Karpas-422 (cell line): Measurements from ENCODE around the gene ZBTB21. TPM values are rescaled to one million over a fixed set of nuclear protein-coding genes. Genes with fewer than 3 reads are reported as not detected.

ENCODE experiments used
- DNase-seq: peaks from one replicate; pipeline ENCODE4 v3.0.0-alpha.2; 2015
- H2AFZ ChIP-seq: fragments of 200-600 bp; sonication (generic); 2 replicates; pipeline ENCODE4 v1.6.1; 2014; ENCODE audit warnings: antibody characterized with exemption, low read length, mixed read lengths
- H3K27ac ChIP-seq: fragments of 200-600 bp; sonication (generic); 2 replicates; pipeline ENCODE4 v1.5.1; 2014; ENCODE audit warnings: mild to moderate bottlenecking, low read length, moderate library complexity
- H3K27me3 ChIP-seq: fragments of 200-600 bp; sonication (generic); 2 replicates; pipeline ENCODE4 v1.6.1; 2014; ENCODE audit warnings: low read length, mixed read lengths
- H3K36me3 ChIP-seq: fragments of 200-600 bp; sonication (generic); 2 replicates; pipeline ENCODE4 v1.6.1; 2014; ENCODE audit warnings: low read length, mixed read lengths; ENCODE audit not compliant: insufficient read depth
- H3K4me1 ChIP-seq: fragments of 200-600 bp; sonication (generic); 2 replicates; pipeline ENCODE4 v1.6.1; 2014; ENCODE audit warnings: mild to moderate bottlenecking, low read length, mixed read lengths
- H3K4me2 ChIP-seq: fragments of 200-600 bp; sonication (generic); 2 replicates; pipeline ENCODE4 v1.6.1; 2014; ENCODE audit warnings: low read length, low read depth, mild to moderate bottlenecking; ENCODE audit not compliant: poor library complexity, severe bottlenecking
- H3K4me3 ChIP-seq: fragments of 200-600 bp; sonication (generic); 2 replicates; pipeline ENCODE4 v1.5.1; 2014; ENCODE audit warnings: mild to moderate bottlenecking, antibody characterized with exemption, low read length, mixed read lengths
- H3K79me2 ChIP-seq: fragments of 200-600 bp; sonication (generic); 2 replicates; pipeline ENCODE4 v1.6.1; 2014; ENCODE audit warnings: mild to moderate bottlenecking, low read length, mixed read lengths
- H3K9ac ChIP-seq: fragments of 200-600 bp; sonication (generic); 2 replicates; pipeline ENCODE4 v1.6.0; 2014; ENCODE audit warnings: low read length
- H3K9me2 ChIP-seq: fragments of 200-600 bp; sonication (generic), shearing (Covaris generic); replicated peaks from 2 replicates; pipeline ENCODE4 v1.6.0; 2014; ENCODE audit warnings: mild to moderate bottlenecking, low read length, moderate library complexity; ENCODE audit not compliant: insufficient read depth
- H3K9me3 ChIP-seq: fragments of 300-700, 200-600 bp; sonication (generic); 2 replicates; pipeline ENCODE4 v1.6.1; 2014; ENCODE audit warnings: low read length, mixed read lengths
- H4K20me1 ChIP-seq: fragments of 200-600 bp; sonication (generic); 2 replicates; pipeline ENCODE4 v1.6.1; 2014; ENCODE audit warnings: mild to moderate bottlenecking, antibody characterized with exemption, low read length, low read depth; ENCODE audit not compliant: insufficient read depth
- total RNA-seq: library from RNA; depleted of rRNA; stranded (reverse); fragments of >200 nt; shearing (Covaris generic); gene quantifications from 2 replicates; pipeline ENCODE4 v1.2.3, GENCODE V29; 2014; ENCODE audit warnings: low replicate concordance

The ZBTB21 gene
- total RNA-seq, 1 experiment from 2014 or later: 2.8 TPM

DNA sequence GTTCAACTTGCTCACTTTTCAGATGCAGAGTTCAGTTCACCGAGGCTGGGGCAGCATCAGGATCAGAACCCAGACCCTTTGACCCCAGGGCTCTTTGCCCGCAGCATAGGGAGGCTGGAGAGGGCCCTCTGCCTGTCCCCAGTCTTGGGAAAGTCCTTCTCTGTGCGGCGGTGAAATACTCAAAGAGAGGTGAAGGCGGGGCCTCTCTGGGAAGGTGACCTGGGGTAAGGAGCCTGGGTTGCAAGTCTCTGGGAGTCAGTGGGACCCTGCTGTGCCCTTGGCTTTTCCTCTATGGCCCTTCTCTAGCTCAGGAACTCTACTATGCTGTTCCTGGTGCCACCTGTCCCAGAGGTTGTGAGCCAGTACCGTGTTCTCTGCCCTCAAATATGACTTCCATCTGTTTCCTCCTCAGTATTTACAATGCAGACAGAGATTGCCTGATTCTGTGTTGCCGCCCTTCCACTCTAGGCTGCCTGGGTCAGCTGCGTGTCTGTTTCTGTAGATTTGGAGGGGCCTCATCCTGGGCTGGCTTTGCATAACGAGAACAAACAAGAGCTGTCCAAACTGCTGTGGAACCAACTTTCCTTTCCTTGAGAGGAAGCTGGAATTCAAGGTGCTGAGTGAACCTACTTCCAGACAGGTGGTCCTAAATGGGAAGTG lies 18.7 kb upstream of the ZBTB21 start:
- no peaks in the 10 kb centered on the region for H3K79me2 ChIP-seq
- no peak overlapping the region for H3K9ac ChIP-seq
- H3K36me3 ChIP-seq: no peaks in the 10 kb centered on the region
- no peak overlapping the region for H3K4me2 ChIP-seq
- H3K27ac ChIP-seq: no peak overlapping the region
- no peak overlapping the region for H3K4me3 ChIP-seq
- H3K4me1 ChIP-seq: peaks cover 13% of the 10 kb centered on the region
- H4K20me1 ChIP-seq: no peaks in the 10 kb centered on the region; the same call in 1 of the 2 replicates
- no peaks in the 10 kb centered on the region for H3K9me3 ChIP-seq
- H3K9me2 ChIP-seq: no peaks in the 10 kb centered on the region
- no peak overlapping the region for H2AFZ ChIP-seq
- DNase-seq: no peak
- no peaks in the 10 kb centered on the region for H3K27me3 ChIP-seq

DNA sequence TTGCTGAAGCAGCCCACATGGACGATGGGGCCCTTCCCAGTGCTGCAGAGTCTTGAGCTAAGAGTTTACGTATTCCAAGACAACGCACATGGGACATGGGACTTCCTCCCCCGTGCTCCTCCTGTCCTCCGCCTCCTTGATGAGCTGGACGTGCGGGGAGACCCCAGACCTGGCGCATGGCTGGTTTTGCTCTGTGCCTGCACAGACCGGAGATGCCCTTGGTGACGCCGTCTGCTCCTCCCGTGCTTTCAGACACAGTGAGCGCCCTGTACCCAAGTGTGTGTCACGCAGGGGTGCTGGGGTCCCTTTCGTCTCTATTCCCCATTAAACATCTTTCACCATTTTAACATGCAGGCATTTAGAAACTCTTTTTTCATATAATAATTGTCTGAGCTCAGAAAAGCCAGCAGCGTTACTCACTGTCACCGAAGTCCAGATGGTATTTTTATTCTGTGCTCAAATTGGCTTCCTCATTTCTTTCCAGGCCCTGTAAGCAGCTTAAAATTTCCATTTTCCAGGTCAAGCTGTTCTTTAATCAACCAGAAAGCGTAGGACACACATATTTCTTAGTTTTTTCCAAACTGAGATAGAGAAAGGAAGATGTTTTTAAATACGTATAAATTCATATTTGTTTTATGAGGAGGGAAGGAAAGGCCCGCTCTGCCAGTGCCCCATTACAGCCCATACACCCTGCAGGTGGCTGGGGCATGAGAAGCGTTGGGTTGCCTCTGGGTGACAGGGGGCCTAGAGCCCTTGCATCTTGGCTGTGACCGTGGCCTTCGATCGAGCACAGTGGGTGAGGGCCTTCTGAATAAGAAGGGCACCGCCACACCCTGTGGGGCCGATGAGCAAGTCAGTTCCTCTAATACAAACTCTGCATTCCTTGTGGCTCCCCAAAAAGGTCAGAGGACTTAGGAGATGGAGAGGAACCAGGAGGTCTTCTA lies 17.9 kb upstream of the ZBTB21 start:
- Histone ChIP-seq H3K79me2 (no peaks in the 10 kb centered on the region), H3K27ac (no peak overlapping the region), H3K4me3 (no peak overlapping the region), H3K9me3 (no peaks in the 10 kb centered on the region), H2AFZ (no peak overlapping the region), H3K4me2 (no peak overlapping the region), H3K4me1 (peaks cover 13% of the 10 kb centered on the region), H3K9me2 (no peaks in the 10 kb centered on the region), H3K27me3 (no peaks in the 10 kb centered on the region), H3K9ac (no peak overlapping the region), H3K36me3 (no peaks in the 10 kb centered on the region), H4K20me1 (no peaks in the 10 kb centered on the region; the same call in 1 of the 2 replicates)
- no peak for DNase-seq

- no peak overlapping the region for H3K4me2 ChIP-seq
- no peaks in the 10 kb centered on the region; the same call in 1 of the 2 replicates for H4K20me1 ChIP-seq
- DNase-seq: no peak
These were observed 17.1 kb upstream of the ZBTB21 start for GRCh38 chr21:42027085-42027821.

GRCh38 chr21:42026082-42026435 lies 15.9 kb upstream of the ZBTB21 start:
- peaks cover 6% of the 10 kb centered on the region for H3K4me1 ChIP-seq
- H3K27me3 ChIP-seq: no peaks in the 10 kb centered on the region
- no peaks in the 10 kb centered on the region for H3K79me2 ChIP-seq
- no peak overlapping the region for H3K4me3 ChIP-seq
- H3K9me3 ChIP-seq: no peaks in the 10 kb centered on the region
- DNase-seq: no peak
- no peak overlapping the region for H3K4me2 ChIP-seq
- H3K36me3 ChIP-seq: no peaks in the 10 kb centered on the region
- no peaks in the 10 kb centered on the region; the same call in 1 of the 2 replicates for H4K20me1 ChIP-seq
- no peak overlapping the region for H3K9ac ChIP-seq
- no peak overlapping the region for H2AFZ ChIP-seq
- no peaks in the 10 kb centered on the region for H3K9me2 ChIP-seq
- no peak overlapping the region for H3K27ac ChIP-seq

More at GRCh38 chr21:42027085-42027821, 17.1 kb upstream of the ZBTB21 start:
- Histone ChIP-seq H3K27me3 (no peaks in the 10 kb centered on the region), H2AFZ (no peak overlapping the region), H3K27ac (no peak overlapping the region), H3K4me1 (peaks cover 13% of the 10 kb centered on the region), H3K9ac (no peak overlapping the region), H3K4me3 (no peak overlapping the region), H3K9me2 (no peaks in the 10 kb centered on the region), H3K79me2 (no peaks in the 10 kb centered on the region), H3K9me3 (no peaks in the 10 kb centered on the region), H3K36me3 (no peaks in the 10 kb centered on the region)

DNA sequence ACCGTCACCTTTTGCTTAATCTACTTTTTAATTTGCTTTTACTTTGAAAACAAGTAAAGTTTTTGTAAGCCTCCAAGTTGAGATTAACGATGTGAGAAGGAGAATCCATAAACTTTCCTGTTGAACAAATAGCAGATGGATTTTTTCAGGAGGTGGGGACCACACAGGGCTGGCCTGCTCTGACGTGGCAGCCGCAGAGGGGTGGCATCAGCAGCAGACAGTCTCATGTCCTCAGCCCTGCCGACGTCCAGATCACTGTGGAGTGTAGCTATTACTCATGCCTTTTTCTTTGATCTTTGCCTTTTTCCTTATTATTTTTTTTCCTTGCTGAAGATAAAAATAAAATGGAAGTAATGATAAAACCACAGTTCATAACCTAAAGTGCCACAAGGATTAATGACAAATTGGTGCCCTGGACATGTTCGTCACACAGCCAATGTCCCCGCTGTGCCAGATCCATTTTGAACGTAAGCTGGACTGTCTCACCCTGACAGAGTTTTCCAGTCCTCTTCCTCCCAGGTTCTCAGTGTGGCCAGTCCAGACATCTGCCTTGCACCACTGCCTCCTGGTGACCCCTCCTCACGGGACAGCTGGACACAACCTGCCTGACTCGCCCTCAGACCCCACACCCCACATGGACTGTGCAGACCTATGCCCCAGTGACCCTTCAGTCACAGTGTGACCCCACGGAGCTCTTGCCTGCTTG lies 15.4 kb upstream of the ZBTB21 start:
- Histone ChIP-seq H3K27ac (no peak overlapping the region), H2AFZ (no peak overlapping the region), H3K4me1 (peaks cover 6% of the 10 kb centered on the region)

DNA sequence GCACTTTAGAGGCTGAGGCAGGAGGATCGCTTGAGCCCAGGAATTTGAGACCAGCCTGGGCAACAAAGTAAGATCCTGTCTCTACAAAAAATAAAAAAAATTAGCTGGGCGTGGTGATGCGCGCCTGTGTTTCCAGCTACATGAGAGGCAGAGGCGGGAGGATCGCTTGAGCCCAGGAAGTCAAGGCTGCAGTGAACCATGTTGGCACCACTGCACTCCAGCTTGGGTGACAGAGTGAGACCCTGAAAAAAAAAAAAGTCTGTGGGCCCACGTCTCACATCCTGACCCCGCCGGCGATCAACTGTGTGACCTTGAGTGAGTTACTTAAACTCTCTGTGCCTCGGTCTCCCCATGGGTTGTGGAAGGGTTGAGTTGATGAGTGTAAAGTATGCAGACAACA lies 12.7 kb upstream of the ZBTB21 start:
- H3K9me2 ChIP-seq: no peaks in the 10 kb centered on the region
- H3K27me3 ChIP-seq: no peaks in the 10 kb centered on the region
- peaks cover 3% of the 10 kb centered on the region for H3K4me1 ChIP-seq
- no peak overlapping the region for H2AFZ ChIP-seq
- no peak overlapping the region for H3K4me2 ChIP-seq
- no peaks in the 10 kb centered on the region for H3K36me3 ChIP-seq
- no peaks in the 10 kb centered on the region for H3K79me2 ChIP-seq
- no peak overlapping the region for H3K4me3 ChIP-seq
- DNase-seq: no peak
- H3K27ac ChIP-seq: no peak overlapping the region
- no peaks in the 10 kb centered on the region for H4K20me1 ChIP-seq
- no peak overlapping the region for H3K9ac ChIP-seq
- no peaks in the 10 kb centered on the region for H3K9me3 ChIP-seq

More for the DNA sequence above, 15.4 kb upstream of the ZBTB21 start:
- no peak for DNase-seq
- no peaks in the 10 kb centered on the region for H3K79me2 ChIP-seq
- no peak overlapping the region for H3K9ac ChIP-seq
- H3K4me3 ChIP-seq: no peak overlapping the region
- H3K4me2 ChIP-seq: no peak overlapping the region
- no peaks in the 10 kb centered on the region for H3K36me3 ChIP-seq
- H3K9me2 ChIP-seq: no peaks in the 10 kb centered on the region
- no peaks in the 10 kb centered on the region for H3K9me3 ChIP-seq
- no peaks in the 10 kb centered on the region for H4K20me1 ChIP-seq
- H3K27me3 ChIP-seq: no peaks in the 10 kb centered on the region

- Histone ChIP-seq H2AFZ (no peak overlapping the region), H3K79me2 (no peaks in the 10 kb centered on the region), H3K36me3 (no peaks in the 10 kb centered on the region), H4K20me1 (no peaks in the 10 kb centered on the region), H3K27ac (no peak overlapping the region), H3K4me3 (no peak overlapping the region), H3K27me3 (no peaks in the 10 kb centered on the region), H3K9me3 (no peaks in the 10 kb centered on the region), H3K4me2 (no peak overlapping the region), H3K9ac (no peak overlapping the region), H3K9me2 (no peaks in the 10 kb centered on the region), H3K4me1 (no peaks in the 10 kb centered on the region)
- no peak for DNase-seq
These were observed 11.9 kb upstream of the ZBTB21 start for GRCh38 chr21:42022091-42022430.
